CD4-positive, alpha-beta T cell treated with Interleukin-10 for 1 hour (primary cell): ENCODE measurements around the gene ADAMTS17.

ENCODE experiments used
- DNase-seq: peaks from one replicate; pipeline ENCODE4 v3.0.0-alpha.2; 2020

The ADAMTS17 gene

DNA sequence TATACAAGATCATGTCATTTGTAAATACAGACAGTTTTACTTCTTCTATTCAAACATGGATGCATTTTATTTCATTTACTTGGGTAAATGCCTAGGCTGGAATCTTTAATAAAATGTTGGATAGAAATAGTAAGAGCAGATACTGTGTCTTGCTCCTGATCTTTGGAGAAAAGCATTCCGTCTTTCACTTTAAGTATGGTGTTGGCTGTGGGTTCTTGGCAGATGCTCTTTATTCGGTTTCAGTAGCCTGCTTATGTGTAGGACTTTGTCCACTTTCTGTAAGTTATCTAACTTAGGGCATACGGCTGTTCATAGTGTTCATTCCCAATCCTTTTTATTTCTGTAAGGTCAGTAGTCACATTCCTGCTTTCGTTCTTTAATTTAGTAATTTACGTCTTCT lies 303.0 kb downstream of the ADAMTS17 start:
- no peak for DNase-seq

DNA sequence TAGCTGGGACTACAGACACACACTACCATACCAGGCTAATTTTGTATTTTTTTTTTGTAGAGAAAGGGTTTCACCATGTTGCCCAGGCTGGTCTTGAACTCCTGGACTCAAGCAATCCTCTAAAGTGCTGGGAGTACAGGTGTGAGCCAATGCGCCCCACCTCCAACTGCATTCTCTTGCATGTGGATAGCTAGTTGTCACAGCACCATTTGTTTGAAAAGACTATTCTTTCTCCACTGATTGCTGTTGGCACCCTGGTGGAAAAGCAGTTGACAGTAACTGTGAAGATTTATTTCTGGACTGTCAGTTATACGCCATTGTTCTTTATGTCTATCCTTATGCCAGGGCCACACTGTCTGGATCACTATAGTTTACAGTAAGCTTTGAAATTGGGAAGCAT lies 303.9 kb downstream of the ADAMTS17 start:
- no peak for DNase-seq

DNA sequence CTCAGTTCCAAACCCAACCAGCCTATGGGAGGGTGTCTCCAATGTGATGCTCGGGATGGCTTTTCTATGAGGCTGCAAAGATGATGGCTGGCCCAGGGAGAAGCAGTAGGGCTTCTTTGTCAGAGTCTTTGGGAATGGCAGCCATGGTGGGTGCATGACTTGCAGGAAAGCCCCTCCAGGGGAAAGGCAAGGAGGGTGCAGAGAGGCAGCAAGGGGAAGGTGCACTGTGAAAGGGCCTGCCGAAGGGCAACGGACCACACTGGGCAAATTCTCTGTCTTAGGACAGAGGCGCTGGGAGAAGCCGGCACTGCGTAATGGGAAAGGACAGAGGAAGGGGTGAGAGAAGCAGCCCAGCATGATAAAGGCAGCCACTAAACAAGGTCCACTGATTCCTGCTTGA lies 305.8 kb downstream of the ADAMTS17 start:
- DNase-seq = no peak

DNA sequence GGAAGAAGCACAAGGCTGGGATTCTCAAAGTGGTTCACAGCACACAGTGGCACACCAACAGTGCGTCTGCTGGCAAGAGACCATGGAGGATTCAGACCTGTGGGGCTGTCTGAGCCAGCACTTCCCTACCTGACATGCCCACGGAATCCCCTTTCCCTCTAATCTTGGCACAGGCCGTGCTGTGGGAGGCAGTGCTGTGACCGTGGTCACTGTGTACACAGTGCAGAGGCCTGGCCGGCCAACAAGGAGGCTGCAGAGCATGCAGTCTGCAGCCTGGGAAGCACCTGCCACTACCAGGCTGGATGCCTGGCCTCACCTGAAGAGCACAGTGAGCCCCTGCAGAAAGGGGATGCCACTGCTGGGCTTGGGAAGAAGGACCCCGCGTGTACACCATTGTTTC lies 307.6 kb downstream of the ADAMTS17 start:
- no peak for DNase-seq

DNA sequence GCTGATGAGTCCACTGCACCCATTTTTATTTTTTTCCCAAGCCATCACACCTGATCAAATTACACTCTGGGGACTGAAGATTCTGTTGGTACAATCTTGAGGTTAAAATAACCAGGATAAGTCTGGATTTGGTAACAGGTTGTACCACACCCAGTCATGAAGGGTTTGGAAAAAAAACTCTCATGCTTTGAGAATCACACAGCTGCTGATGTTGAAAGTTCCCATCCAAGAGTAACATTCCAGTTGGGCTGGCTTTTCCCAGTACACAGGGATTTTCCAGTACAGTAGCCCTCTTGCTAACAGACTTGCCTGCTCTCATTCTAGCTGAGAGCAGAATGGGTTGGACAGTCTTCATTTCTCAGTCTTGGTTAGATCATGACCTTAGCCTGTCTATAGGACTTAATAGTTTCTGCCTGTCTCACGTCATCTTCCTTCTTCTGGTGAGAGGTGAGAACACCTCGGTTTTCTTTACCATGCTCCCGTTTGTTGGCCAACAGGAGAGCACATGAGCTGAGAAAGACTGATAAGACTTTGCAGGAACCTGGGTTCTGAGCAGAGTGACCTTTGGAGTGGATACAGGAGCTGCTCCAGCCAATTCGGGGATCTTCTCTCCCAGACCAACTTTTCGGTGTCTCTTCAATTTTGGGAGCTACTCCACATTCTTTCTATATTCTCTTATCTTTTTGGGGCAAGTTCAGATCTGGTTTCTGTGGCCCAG lies 308.5 kb downstream of the ADAMTS17 start:
- no peak for DNase-seq

DNA sequence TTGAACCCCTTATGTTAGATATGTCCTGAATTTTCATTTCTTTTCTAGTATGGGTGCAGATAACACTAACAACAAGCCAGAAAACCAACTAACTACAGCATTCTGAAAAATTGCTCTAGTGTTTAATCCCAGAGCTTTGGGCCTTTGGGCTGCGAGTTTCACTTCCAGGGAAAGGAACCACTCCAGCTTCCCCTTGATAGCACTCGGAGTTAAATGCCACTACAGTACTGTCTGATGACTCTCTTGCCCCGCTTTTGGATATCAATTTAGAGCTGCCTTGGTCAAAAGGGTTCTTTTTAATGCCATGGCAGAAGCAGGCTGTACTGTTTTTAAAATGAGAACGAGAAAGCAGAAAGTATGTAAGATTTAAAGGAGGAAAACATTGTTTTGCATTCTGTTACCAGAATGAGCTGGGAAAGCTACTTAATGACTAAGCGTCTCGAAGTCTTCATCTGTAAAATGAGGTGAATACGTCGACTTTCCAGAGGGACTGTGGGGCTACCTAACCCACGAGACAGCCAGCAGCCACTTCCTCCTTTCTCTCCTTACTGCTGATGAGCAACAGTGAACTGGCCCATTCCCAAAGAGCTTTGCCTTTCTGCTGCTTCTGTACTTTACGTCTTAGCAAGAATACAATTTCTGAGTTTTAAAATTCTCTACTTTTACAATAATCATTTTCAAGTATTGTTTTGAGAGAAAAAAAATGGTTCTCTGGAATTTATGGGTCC lies 309.3 kb downstream of the ADAMTS17 start:
- no peak for DNase-seq

DNA sequence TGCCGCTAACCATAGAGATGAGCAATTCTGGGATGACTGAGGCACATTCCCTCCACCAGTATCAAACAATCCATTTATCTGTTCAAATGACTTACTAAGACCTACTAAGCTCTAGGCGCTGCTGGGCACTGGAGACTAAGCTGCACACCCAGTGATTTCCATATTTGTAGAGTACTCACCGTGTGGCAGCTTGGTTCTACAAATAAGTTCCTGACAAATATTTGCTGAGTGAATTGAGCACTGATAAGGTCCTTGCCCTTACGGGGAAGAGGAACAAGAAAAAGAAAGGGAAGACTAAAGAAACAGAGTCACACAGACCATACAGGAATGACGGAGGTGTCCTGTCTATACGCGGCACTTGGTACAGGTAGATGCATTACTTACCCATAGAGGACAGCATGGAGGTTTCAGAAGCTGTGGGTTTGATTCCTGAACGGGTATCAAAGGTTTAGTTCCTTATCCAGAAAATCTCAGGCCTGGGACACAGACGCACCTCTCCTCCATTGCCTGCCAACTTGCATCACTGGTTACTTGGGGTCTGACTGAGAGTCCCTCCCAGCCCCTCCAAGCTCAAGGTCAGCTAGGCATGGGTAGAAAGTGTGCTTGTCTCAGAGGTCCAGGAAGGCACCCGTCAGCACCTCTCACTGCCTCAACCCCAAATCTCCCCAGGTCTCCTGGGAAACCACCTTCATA lies 310.0 kb downstream of the ADAMTS17 start:
- no peak for DNase-seq

DNA sequence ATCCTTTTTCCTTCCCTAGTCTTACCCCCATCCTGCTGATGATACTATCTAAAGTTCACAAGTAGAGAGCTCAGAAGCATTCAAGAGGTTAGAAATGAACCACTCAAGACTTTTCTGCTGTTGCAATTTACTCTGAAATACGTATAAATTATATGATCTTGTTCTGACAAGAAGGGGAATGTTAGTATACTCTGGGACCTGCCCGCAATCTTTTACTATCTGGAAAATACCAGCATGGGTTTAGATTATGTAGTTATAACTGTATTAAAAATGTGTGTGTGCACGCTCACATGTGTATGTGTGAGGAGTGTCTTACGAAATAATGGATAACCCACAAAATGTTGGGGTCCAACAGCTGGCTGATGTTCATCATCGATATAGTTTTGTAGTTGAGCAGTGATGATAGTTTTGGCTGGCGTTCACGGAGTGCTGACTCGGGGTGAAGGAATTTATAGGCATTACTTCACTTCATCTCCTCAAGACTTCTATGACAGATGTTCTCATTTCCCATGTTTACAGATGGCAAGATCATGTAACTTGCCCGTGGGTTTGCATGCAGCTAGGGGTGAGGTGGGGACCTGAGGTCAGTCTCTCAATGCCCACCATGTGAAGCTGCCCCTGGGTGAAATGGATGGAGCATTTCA lies 311.1 kb downstream of the ADAMTS17 start:
- no peak for DNase-seq

DNA sequence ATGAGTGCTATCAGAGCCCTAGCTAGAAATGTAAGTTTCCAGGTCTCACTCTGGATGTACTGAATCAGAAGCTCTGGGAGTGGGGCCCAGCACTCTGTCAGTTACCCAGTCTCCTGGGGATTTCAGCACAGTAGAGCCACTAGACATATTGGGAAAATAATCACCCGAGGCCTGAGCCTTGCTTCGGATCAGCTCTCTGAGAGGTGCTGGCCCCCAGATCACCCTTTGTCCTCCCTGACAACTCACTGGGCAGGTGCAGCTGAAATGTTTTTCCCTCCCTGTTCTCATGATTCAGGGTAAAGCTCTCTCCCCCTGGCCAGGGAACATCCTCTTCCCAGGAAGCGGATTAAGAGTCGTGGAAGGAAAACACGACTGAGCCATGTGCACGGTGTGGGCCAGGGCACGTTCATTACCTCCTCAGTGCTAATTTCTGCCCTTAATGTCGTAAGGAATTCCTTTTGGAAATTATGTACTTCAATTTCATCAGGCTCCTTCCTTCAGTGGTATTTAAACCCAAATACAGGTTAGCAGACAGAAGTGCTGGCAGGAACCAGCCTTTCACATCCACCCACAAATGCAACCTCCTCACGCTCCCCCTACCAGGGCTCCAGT lies 311.8 kb downstream of the ADAMTS17 start:
- DNase-seq = no peak

DNA sequence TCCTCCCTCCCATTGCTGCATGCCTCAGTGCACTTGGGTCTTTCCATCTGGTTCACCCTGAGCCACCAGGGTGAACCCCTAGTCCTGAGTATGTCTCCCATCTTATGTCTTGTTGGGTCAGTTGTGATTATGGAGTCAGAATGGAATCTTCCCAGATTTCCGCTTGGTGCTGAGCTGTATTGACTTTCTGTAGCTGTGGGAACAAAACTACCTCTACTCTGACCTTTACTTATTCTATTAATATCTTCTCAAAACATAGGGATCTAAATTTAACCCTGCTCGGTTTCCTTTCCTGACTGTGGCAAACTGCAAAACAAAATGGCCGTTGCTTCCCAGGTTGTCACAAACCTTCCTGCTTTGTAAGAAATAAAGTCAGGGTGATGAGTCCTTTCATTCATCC lies 312.7 kb downstream of the ADAMTS17 start:
- no peak for DNase-seq

DNA sequence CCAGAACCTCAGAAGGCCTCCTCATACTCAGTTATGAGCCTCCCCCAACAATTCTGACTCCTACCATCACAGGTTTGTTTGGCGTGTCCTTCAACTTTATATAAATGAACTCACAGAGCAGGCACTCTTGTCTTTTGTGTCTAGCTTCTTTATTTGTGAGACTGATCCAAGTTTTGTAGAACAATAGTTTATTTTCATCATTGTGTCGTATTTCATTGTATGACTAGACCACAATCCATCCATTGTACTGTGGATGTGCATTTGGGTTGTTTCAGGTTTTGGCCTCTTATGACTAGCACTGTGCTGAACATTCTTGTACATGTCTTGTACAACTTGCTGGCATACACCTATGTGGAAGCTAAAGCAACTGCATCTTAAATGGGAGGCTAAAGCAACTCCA lies 315.7 kb downstream of the ADAMTS17 start:
- no peak for DNase-seq

DNA sequence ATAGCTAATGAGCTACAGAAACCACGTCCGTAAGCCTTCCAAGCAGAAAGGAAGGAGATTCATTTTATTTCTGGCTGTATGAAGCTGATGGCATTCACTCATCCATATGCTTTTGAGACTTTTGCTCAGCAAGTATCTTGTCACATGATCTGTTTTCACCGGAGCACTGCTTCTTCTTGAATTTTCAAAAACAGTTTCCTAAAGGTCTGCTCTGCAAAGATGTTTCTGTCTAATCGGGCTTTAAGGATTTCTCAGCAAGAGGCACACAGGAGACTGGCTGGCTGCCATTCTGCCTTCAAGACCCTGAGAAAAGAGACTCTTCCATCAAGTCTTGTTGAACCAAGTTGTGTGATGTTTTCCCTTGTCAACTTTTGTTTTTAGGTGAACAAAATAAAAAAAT lies 319.0 kb downstream of the ADAMTS17 start:
- no peak for DNase-seq

DNA sequence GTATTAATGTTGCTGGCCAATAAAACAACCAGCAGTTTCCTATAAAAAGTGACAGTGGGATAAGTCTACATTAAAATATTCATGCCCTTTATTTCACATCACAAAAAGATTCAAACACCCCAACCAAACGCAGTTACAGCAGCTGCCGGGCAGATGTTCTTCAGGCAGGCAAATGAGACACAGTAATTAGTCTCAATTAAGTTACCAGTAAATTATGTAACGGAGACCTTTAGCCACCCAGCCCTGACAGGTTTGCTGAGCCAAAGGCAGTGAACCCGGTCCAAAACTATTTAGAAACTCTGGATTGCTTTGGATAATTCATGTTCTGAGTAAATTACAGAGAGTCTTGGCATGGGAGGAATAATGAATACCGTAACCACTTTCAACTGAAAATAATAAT lies 319.4 kb downstream of the ADAMTS17 start:
- DNase-seq = no peak

DNA sequence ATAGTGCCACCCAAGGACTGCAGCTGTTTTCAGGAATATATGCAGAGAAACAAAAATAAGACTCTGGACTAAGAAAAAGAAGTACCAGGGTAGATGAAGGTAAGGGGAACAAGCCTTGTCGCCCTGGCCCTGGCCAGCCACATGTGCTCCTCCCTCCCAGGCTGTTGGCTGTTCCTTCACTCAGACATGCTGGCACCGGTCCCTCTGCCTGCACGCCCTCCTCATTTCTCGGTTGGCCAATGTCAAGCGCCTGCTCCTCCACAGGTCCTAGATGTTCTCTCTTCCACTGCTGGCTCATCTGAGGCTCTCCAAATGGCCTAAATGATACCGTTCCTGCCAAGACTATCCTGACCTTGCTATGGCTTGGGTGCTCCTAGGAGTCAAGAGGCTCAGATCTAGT lies 320.1 kb downstream of the ADAMTS17 start:
- no peak for DNase-seq

DNA sequence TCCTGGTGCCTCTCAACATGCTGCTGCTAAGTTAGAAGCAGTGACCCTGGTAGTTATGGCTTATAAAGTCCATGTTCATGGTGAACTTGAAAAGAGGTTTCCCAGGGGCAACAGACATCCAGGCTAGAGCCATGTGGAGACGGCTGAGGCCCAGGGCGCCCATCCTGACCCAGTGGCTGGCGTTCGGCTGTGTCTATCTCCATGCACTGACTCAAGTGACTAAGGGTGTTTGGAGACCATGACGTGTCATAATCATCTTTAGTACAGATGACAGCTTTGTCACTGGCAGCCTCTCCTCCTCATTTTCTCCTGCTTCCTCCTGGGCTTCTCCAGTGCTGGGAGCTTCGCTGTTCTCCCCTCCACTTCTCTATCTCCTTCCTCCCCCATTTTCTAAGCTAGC lies 321.2 kb downstream of the ADAMTS17 start:
- no peak for DNase-seq

DNA sequence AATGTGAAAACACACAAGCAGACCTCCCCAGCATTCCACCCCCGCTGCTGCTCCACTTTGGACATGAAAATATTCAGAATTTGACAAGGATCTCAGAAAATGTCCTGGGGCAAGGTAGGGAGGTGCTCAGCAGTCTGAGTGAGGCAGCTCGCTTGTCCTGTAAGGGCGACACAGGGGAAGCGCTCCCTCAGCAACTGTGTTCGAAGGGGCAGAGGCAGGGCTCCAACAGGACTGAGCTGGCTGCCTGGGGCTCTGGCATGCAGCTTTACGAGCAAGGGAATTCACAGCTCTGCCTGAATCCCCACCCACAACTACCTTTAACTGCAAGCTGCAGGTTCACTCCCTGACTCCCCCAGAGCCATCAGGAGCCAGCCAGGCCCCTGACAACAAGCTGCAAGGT lies 321.6 kb downstream of the ADAMTS17 start:
- DNase-seq = no peak

DNA sequence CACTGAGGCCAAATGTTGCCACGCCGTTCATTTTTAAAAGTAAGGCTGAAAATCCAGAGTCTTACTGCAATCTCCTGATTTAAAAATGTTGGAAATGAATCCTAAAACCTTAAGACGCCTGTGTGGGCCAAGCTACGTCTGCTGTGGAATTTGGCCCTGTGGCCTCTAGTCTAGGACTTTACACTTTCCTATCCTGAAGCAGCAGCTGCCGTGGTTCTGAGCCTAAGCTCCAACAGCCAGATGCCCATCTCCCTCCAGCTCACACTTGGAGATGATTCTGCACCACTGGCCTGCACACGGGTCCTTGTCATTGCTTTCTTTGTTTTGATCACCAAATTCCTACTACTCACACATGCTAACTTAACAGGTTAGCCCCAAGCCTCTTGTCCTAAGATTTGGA lies 322.2 kb downstream of the ADAMTS17 start:
- DNase-seq = no peak

DNA sequence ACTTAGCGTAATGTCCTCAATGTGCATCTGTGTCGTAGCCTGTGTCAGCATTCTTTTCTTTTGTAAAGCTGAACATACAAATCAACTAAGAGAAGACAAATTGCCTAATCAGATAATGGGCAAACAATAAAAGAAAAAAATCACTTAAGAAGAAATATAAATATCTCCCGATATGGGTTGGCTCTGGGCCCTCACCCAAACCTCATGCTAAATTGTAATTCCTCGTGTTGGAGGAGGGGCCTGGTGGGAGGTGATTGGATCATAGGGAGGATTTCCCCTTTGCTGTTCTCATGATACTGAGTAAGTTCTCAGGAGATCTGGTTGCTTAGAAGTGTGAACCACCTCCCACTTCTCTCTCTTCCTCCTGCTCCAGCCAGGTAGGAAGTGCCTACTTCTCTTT lies 323.6 kb downstream of the ADAMTS17 start:
- DNase-seq = no peak

DNA sequence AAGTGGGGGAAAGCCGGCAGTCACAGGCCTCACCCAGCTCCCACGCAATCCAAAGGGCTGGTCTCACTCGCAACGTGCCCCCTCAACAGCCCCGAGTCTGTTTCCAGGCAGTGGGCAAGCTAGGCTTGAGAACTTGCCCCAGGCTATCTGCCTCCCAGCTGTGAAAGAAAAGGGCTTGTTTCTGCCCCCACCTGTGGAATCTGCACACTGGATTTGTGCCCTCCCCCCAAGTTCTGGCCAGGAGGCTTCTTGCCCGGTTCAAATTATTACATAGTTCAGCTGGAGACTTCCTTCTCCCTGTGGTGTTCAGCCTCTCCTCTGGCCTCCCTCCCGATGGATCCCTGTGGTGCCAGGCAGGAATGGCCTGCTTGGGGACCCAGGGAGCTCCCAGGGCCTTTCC lies 324.6 kb downstream of the ADAMTS17 start:
- DNase-seq = no peak

DNA sequence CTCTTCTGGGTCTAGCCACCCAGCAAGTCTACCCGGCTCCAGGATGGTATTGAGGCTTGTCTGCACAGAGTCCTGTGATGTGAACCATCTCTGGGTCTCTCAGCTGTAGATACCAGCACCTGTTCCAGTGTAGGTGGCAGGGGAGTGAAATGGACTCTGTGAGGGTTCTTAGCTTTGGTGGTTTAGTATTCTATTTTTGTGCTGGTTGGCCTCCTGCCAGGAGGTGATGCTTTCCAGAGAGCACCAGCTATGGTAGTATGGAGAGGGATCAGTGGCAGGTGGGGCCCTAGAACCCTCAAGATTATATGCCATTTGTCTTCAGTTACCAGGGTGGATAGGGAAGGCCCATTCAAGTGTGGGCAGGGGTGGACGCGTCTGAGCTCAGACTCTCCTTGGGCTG lies 325.1 kb downstream of the ADAMTS17 start:
- no peak for DNase-seq

DNA sequence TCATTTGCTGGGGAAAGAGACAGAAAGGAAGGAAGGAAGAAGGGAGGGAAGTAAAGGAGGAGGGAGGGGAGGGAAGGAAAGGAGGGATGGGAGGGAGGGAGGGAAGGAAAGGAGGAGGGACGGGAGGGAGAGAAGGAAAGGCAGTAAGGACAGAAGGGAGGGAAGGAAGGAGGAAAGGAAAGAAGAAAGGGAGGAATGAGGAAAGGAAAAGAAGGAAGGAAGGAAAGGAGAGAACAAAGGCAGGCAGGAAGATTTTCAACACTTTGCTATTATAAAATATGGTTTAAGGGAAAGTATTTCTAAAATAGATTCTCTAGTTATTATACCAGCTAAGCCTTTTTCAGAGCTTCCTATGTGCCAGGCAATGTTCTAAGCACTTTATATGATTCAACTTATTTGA lies 330.5 kb downstream of the ADAMTS17 start:
- DNase-seq = no peak

DNA sequence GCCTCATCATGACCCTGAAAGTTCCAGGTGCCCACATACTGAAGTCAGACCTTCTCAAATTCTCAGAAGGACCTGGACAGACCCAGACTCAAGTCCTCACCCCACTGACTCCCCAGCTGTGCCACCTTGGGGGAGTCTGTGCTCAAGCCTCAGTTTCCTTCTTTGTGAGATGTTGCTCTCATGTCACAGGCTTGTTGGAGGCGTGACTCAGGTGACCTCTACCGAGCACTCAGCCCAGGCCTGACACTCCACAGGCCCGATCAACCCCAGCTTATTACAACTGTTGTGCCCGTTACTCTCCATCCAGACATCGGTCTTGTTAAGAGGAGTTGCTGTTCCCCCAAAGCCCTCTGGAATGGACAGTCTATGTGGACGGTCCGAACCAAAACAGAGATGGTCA lies 332.4 kb downstream of the ADAMTS17 start:
- no peak for DNase-seq

DNA sequence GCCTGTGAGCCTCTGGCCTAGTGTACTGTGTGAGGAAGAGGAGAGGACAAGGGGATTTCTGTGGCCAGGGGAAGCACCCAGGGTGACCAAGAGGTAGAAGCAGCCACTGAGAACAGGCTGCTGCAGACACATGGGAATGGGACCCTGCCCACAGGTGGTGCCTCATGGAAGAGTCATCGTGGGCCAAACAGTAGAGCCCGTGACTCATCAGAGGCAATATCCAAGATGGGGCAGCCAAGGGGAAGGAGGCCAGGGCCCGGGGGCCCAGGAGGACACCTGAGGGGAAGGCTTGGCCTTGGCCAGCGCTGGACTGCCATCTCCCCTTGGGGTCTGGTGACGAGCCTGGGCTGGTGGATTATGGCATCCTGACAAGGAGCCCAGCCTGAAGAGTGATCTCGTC lies 333.5 kb downstream of the ADAMTS17 start:
- DNase-seq = no peak
